HG03520 (cell line): ENCODE measurements around the gene PPP1R14B.
"Not testable (repeated sequence)": the region's sequence is repeated elsewhere in the genome, so short reads cannot be mapped to it uniquely, and the experiment has no call there.

Experiments used
- ATAC-seq: cut with Tn5 transposase; IDR thresholded peaks from one replicate; pipeline ENCODE4 v1.9.1; 2021; ENCODE audit warnings: mild to moderate bottlenecking, moderate library complexity; ENCODE audit not compliant: unreplicated experiment

The PPP1R14B gene

GRCh38 chr11:64247729-64248531, 1.2 kb upstream of the PPP1R14B start:
- ATAC-seq: no peak

DNA sequence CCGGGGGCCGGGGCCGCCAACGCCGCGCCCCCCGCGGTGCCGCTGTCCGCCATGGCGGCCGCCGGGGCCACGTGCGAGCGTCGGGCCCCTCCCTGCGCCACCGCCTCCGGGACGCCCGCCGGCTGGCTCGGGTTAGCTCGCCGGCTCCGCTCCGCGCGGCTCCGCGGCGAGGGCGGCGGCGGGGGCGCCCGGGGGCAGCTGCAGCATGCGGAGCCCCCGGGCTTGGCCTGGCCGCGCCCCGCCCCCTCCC, 197 bp downstream of the PPP1R14B start:
- ATAC-seq: not testable (repeated sequence)

DNA sequence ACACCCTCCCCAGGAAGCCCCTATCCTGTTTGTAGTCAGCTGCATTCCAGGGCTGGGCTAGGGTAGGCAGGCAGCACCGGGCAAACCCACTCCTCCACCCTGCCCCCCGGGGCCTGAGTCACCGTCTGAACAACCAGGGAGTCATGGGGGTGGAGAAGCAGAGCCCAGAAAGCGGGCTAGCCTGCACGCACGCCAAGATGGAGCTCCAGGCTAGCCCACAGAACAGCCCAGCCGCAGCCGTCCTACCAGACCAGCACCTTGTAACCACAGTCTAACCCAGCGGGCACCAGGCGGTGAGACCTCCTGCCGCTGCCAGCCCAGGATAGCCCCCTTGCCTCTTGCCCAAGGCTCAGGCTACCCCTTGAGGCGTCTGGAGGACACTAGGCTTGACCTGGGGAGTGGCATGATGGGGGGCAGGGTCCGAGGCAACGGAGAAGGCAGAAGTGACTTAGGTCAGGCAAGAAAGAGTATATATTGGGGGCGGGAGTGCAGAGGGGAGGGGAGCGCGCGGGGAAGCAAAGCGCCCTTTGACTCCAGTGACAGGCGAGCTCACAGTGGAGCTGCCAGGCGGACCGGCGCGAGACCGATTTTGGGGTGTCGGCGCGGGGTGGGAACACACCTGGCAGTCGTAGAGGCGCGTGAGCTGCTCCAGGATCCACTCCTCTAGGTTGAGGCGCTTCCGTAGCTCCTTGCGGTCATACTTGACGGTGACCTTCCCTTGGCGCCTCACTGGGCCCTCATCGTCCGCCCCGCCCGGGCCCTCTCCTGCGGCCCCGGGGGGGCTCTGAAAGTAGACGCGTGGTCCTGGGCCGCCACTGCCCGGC, 734 bp downstream of the PPP1R14B start:
- no peak for ATAC-seq

GRCh38 chr11:64245401-64245796, 1.3 kb downstream of the PPP1R14B start:
- ATAC-seq: no peak

DNA sequence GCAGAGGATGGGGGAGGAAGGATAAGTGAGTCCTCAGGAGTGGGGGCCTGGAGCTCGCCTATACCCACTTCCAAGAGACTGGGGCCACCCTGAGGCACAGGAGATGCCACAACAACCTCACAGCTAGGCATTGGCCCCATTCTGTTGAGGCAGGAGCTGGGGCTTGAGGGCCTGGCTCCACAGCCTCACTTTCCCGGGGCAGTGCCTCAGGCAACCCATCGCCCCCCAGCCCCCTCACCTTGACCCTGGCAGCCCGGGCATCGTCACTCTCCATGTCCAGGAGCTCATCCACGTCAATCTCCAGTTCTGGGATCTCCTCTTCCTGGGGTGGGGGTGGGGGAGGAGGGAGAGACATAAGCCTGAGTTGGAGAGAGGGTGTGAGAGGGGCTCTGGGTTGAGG, 1.8 kb downstream of the PPP1R14B start:
- no peak for ATAC-seq

DNA sequence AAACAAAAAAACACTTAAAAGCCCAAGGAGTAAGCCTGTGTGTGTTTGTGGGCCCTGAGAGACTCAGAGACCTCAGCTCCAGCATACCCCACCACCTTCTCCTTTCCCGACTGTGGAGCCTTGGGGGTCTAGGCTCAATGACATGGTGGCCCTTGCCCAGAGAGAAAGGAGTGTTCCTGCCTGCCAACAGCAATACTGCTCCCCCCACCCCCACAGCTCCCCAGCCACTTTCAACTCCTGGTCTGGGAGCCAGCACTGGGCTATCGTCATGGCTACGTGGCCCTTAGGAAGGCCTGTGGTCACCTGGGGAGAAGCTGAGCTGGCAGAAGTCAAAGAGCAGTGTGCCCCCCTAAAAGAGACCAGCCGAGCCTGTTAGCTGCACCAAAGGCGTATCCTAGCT, 2.6 kb downstream of the PPP1R14B start:
- ATAC-seq: no peak

GRCh38 chr11:64243236-64243854, 3.4 kb downstream of the PPP1R14B start:
- ATAC-seq: no peak

- peak; percentile 61 for ATAC-seq
Measured at GRCh38 chr11:64241491-64242374, 5.0 kb downstream of the PPP1R14B start.

DNA sequence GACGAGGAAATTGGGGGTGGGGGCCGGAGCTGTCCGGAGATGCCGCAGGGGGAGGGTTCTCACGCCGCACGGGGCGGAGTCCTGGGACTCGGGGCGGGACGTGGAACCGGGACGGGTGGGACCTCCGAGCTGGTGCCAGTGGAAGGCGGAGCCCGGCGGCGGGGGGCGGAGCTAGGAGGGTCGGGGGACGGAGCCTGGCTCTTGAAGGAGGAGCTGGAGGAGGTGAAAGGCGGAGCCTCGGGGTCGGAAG, 5.6 kb downstream of the PPP1R14B start:
- peak; percentile 49 for ATAC-seq

GRCh38 chr11:64240435-64241240, 6.1 kb downstream of the PPP1R14B start, which contains the start of gene FKBP2:
Gene FKBP2 (plus strand): TSS chr11:64241095. CDS start chr11:64242388, 1,293 bp downstream.
- ATAC-seq: peak; percentile 44

DNA sequence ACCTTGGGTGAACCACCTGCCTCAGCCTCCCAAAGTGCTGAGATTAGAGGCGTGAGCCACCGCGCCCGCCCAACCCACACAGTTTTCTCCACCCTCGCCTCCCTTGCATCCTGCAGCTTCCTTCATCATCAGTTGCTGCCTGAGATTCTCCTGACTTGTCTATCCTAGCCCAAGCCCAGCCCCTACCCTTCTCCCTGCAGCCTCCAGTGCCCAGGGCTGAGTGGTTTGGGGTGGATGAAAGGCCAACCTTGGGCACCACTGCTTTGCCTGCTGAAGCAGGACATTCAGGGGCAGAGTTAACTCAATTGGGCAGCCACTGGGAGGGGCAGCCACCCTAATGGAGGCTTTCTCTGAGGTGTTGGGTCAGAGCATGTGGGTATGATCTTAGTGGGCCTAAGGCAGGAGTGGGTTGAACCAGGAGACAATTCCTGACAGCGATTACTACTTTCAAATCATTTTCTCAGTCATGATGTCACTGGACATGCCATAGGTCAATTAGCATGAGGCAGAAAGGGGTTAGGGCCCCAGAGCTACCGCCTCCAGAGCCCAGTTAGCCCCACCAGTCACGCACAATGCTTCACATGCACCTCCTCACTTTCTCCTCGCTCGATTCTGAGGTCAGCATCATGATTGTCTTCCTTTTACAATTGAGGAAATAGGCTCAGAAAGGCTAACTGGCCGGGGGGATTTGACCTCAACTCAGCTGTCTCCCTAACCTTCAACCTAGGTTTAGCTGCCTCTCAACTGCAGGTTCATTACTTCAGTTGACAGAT, 6.9 kb downstream of the PPP1R14B start:
- no peak for ATAC-seq

GRCh38 chr11:64238999-64239398, 7.7 kb downstream of the PPP1R14B start:
- no peak for ATAC-seq

GRCh38 chr11:64238076-64238475, 8.7 kb downstream of the PPP1R14B start:
- no peak for ATAC-seq

DNA sequence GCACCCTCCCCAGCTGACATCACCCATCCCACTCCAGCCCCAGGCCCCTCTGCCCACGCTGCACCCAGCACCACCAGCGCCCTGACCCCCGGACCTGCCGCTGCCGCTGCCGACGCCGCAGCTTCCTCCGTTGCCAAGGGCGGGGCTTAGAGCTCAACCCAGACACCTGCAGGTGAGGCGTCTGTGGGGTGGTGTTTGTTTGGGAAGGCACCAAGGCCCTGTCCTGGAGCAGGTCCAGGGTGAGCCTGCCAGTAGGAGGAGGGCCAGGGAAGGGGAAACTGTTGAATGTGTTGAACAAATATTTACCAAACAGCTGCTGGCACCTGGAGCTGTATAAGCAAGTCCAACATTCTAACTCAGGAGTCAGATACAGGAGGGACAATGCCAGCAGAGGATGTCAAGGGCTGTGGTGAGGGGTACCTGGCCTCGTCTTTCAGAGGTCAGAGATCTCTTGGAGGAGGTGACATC, 9.2 kb downstream of the PPP1R14B start:
- no peak for ATAC-seq

DNA sequence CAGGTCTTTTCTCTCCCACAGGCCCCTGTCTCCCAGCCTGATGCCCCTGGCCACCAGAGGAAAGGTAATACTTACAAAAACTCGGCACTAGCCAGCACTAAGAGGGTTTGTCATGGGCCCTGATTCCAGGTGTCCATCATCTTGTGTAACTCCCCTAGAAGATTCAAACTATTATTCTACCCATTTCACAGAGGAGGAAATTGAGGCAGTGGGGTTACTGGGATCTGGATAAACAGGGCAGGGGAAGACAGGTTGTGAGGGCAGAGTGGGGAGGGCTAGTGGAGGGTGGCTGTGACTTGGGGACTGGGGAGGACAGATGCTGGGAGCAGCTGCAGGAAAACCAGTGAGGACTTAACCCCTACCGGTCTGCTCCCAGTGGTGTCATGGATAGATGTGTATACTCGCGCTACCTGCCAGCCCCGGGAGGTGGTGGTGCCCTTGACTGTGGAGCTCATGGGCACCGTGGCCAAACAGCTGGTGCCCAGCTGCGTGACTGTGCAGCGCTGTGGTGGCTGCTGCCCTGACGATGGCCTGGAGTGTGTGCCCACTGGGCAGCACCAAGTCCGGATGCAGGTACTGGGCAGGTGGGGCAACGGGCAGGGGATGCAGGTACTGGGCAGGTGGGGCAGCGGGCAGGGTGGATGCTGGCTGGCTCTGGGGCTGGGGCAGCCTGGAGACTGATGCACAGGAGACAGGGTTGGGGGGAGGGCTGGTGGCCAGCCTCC, 11.1 kb downstream of the PPP1R14B start:
- no peak for ATAC-seq

DNA sequence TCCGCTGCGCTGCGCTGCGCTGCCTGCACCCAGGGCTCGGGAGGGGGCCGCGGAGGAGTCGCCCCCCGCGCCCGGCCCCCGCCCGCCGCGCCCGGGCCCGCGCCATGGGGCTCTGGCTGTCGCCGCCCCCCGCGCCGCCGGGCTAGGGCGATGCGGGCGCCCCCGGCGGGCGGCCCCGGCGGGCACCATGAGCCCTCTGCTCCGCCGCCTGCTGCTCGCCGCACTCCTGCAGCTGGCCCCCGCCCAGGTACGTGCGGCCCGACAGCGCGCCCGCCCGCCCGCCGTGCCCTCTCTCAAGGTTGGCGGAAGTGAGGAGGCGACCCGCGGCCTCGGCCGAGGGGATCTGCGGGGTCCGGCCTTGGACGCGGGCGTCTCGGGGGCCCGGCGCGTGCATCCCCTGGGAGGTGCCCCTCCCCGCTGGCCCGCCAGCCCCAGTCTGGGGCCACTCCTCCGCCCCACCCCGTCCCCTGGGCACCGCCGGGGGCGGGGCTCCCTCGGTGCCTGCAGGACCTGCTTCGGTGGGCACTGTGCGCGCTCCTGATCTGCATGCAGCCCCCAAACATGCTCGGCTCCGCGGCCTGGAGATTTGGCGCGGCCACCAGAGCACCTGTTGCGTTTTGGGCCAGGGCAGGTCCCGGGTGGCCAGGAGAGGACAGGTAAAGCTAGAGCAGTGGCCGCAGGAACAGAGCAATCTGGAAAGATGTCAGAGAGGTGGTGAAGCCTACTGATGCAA, 11.9 kb downstream of the PPP1R14B start:
- ATAC-seq: no peak

DNA sequence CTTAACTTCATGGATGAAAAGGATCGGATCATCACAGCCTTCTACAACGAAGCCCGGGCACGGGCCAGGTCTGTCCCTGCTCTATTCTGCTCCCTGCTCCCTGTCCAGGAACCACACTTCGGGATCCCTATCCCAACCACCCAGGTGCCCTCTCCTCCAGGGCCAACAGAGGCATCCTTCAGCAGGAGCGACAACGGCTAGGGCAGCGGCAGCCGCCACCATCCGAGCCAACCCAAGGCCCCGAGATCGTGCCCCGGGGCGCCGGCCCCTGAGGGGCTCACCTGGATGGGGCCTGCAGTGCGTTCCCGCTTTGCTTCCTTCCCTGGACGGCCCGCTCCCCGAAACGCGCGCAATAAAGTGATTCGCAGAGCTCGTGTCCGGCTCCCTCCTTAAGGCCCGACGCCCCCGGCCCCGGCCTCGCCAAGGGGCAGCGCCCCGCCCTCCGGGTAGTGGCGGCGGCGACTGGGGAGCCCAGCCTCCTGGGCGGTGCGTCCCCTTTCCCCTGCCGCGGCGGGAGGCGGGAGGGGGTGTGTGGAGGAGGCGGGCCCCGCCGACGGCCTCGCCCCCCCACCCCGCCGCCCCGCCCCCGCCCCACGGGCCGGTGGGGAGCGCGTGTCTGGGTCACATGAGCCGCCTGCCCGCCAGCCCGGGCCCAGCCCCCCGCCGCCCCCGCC, 12.7 kb downstream of the PPP1R14B start, which contains the start of gene VEGFB:
Gene VEGFB, plus strand, starts transcription at position 672 of the 674 bp plus-strand sequence. CDS start 250 bp downstream, outside the sequence.
- no peak for ATAC-seq

- ATAC-seq: no peak
Measured at GRCh38 chr11:64232967-64233315, 13.8 kb downstream of the PPP1R14B start.
